ENCODE measurements around the gene SPECC1L.

Gene SPECC1L

DNA sequence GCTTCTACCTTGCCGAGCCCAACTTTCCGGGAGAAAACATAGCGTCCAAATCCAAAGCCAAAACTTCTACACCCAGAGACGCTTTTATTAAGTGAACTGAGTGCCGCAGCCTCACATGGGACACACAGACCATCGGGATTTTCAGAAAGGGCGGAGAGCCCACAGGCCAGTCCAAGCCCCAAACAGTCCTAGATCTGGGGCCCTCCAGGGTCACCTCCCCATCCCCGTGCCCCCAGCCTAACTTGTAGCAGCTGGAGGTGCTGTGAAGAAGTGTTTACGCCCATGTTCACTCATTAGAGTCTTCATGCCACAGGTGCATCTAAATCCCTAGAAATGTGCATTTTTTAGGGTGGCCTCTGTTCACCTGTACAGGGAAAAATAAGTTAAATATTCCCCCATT, 142.6 kb downstream of the SPECC1L start:
- H3K4me3 ChIP-seq (ENCODE audit: low read depth in 1 of 2, low read length in 2 of 2) = no peak overlapping the region
- H3K9me3 ChIP-seq (ENCODE audit: control insufficient read depth in 1 of 2, low read length in 2 of 2) = no peaks in the 10 kb centered on the region
- H3K4me1 ChIP-seq (ENCODE audit: control insufficient read depth in 1 of 2, insufficient read depth in 2 of 2, low read length in 2 of 2) = no peaks in the 10 kb centered on the region
- peaks cover 13 to 48% of the 10 kb centered on the region in 2 donors for H3K36me3 ChIP-seq (ENCODE audit: control insufficient read depth in 1 of 2, insufficient read depth in 2 of 2, low read length in 2 of 2)
- H3K27me3 ChIP-seq (ENCODE audit: low read depth, low read length) = no peaks in the 10 kb centered on the region
- no peak overlapping the region for H3K27ac ChIP-seq (ENCODE audit: low read length)

DNA sequence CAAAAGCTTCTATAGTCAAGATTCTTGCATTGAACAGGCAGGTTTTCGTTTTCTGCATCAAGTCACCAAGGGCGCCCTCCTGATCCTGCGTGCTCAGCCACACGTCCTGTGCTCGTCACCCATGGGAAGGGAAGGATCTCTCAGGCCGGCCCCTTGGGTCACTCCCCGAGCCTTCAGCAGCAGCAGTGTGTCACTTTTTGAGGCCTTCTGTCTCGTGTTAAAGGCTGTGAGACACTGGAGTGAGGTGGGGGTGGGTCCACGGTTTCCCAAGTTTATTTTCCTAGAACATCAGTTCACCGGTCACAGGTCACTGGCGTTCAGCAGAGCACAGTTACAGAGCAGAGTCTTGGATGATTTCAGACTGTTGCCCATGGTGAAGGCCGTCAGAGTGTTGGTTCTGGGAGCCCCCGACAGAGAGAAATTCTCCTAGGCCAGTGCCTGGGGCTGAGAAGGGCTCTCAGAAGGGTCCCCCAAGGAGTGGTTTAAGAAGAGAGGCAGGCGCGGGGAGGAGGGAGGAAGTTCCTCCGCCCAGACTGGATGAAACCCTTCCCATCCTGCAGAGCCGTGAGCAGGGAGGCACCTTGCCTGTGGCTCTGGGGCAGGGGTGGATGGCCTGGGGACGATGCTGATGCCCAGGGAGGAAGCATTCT, 143.2 kb downstream of the SPECC1L start:
- H3K36me3 ChIP-seq (ENCODE audit: control insufficient read depth in 1 of 2, insufficient read depth in 2 of 2, low read length in 2 of 2) = peaks cover 13 to 49% of the 10 kb centered on the region in 2 donors
- no peaks in the 10 kb centered on the region for H3K9me3 ChIP-seq (ENCODE audit: control insufficient read depth in 1 of 2, low read length in 2 of 2)
- no peaks in the 10 kb centered on the region for H3K4me1 ChIP-seq (ENCODE audit: control insufficient read depth in 1 of 2, insufficient read depth in 2 of 2, low read length in 2 of 2)
- H3K4me3 ChIP-seq (ENCODE audit: low read depth in 1 of 2, low read length in 2 of 2) = no peak overlapping the region
- no peak overlapping the region for H3K27ac ChIP-seq (ENCODE audit: low read length)
- H3K27me3 ChIP-seq (ENCODE audit: low read depth, low read length) = no peaks in the 10 kb centered on the region

DNA sequence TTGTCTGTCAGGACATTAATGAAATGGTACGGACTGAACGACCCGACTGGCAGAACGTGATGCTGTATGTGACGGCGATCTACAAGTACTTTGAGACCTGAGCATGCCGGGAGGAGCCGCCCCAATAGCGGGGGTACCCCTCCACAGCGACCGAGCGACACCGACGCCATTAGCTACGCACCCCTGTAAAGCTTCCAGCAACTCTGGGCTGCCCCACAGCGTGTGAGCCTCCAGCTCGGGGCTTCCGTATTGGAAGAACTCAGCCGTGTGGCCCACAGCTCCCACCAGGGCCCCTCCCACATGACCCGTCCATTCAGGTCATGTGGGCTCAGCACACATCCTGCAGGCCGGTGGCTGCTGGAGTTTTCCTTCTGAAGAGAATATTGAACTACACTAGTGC, 143.9 kb downstream of the SPECC1L start:
- Histone ChIP-seq H3K4me3 (ENCODE audit: low read depth in 1 of 2, low read length in 2 of 2) (no peak overlapping the region), H3K27ac (ENCODE audit: low read length) (no peak overlapping the region), H3K36me3 (ENCODE audit: control insufficient read depth in 1 of 2, insufficient read depth in 2 of 2, low read length in 2 of 2) (peaks cover 13 to 49% of the 10 kb centered on the region in 2 donors), H3K4me1 (ENCODE audit: control insufficient read depth in 1 of 2, insufficient read depth in 2 of 2, low read length in 2 of 2) (no peaks in the 10 kb centered on the region), H3K9me3 (ENCODE audit: control insufficient read depth in 1 of 2, low read length in 2 of 2) (no peaks in the 10 kb centered on the region), H3K27me3 (ENCODE audit: low read depth, low read length) (no peaks in the 10 kb centered on the region)

DNA sequence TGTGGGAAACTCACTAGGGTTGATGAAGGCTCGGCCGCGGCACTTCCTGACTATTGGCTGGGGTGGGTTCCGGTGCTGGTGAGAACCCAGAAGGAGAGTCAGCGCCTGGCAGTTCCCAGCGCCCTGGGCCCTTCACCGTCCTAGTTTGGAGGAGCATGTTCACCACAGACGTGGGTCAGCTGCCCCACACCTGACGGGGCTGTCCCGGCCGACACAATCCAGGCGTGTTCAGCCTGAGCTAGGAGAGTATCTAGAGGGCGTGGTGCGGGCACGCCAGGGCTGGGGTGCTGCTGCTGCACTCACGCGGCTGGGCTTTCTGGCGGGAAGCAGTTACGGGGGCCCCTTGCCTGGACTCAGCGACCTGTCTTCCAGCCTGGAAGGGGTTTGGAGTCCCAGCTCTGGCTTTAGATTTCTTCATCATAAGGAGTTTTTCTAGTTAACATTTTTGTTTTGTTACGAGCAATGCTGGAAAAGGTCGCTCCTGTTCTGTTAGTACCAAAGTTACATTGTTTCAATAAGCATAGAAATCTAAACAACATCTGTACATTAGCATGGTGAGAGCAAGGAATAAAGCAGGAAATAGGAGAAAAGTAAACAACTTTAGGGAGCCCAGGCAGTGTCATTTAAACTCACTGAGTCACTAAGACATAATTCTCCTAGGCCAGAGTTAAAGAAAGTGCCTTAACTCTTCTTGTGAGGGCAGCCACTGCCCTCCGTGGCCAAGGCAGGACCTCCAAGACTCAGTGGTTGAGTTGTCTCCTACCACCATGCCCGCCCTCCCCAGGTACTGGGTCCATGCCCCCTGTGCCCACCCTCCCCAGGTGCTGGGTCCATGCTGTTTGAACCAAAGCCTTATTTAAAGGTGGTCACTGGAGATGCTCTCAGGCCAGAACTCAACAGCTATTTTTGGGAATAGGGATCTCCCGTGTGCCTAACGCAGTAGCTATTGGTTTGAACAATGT, 144.6 kb downstream of the SPECC1L start:
- no peaks in the 10 kb centered on the region for H3K27me3 ChIP-seq (ENCODE audit: low read depth, low read length)
- no peak overlapping the region for H3K27ac ChIP-seq (ENCODE audit: low read length)
- no peaks in the 10 kb centered on the region for H3K9me3 ChIP-seq (ENCODE audit: control insufficient read depth in 1 of 2, low read length in 2 of 2)
- peaks cover 13 to 49% of the 10 kb centered on the region in 2 donors for H3K36me3 ChIP-seq (ENCODE audit: control insufficient read depth in 1 of 2, insufficient read depth in 2 of 2, low read length in 2 of 2)
- H3K4me3 ChIP-seq (ENCODE audit: low read depth in 1 of 2, low read length in 2 of 2) = no peak overlapping the region
- no peaks in the 10 kb centered on the region for H3K4me1 ChIP-seq (ENCODE audit: control insufficient read depth in 1 of 2, insufficient read depth in 2 of 2, low read length in 2 of 2)

DNA sequence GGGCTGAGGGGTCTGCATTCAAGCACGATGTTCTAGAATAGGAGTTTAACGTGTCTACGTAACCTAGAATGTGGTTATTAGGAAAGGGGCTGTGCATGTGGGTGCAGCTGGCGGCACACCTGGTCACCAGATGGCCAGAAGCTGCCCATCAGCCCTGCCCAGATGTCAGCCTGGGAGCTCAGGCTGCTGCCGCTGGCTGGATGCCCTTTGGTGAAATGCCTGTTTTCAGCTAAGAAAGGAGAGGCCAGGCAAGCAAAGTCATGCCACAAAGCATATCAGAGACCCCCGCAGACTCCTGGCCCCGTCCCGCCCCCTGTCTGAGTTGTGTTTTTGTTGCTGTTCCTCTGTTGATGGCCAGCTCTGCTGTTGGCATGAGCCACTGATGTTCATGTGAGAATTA, 145.5 kb downstream of the SPECC1L start:
- no peak overlapping the region for H3K4me3 ChIP-seq (ENCODE audit: low read depth in 1 of 2, low read length in 2 of 2)
- no peaks in the 10 kb centered on the region for H3K27me3 ChIP-seq (ENCODE audit: low read depth, low read length)
- no peak overlapping the region for H3K27ac ChIP-seq (ENCODE audit: low read length)
- H3K36me3 ChIP-seq (ENCODE audit: control insufficient read depth in 1 of 2, insufficient read depth in 2 of 2, low read length in 2 of 2) = peaks cover 13 to 49% of the 10 kb centered on the region in 2 donors
- H3K4me1 ChIP-seq (ENCODE audit: control insufficient read depth in 1 of 2, insufficient read depth in 2 of 2, low read length in 2 of 2) = no peaks in the 10 kb centered on the region
- H3K9me3 ChIP-seq (ENCODE audit: control insufficient read depth in 1 of 2, low read length in 2 of 2) = no peaks in the 10 kb centered on the region

DNA sequence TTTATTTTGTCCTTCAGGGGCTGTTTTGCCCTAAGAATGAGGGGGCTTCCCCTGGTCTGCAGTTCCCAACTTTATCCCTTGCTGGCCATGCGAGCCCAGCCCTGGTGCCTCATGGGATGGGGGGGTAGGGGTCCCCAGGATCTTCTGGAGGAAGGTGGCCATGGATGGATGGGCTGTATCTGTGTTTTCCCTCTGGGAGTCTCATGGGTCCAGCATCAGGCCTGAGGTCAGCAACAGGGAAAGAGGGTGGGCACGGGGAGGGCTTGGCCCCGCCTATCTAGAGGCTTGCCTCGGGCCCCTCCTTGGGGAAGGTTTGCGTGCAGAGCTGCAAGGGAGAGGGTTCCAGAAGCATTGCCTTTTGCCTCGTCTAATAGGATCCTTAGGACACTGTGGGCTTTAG, 146.0 kb downstream of the SPECC1L start:
- Histone ChIP-seq H3K36me3 (ENCODE audit: control insufficient read depth in 1 of 2, insufficient read depth in 2 of 2, low read length in 2 of 2) (peaks cover 10 to 47% of the 10 kb centered on the region in 2 donors), H3K4me3 (ENCODE audit: low read depth in 1 of 2, low read length in 2 of 2) (no peak overlapping the region), H3K27ac (ENCODE audit: low read length) (no peak overlapping the region), H3K4me1 (ENCODE audit: control insufficient read depth in 1 of 2, insufficient read depth in 2 of 2, low read length in 2 of 2) (no peaks in the 10 kb centered on the region), H3K27me3 (ENCODE audit: low read depth, low read length) (no peaks in the 10 kb centered on the region), H3K9me3 (ENCODE audit: control insufficient read depth in 1 of 2, low read length in 2 of 2) (no peaks in the 10 kb centered on the region)

DNA sequence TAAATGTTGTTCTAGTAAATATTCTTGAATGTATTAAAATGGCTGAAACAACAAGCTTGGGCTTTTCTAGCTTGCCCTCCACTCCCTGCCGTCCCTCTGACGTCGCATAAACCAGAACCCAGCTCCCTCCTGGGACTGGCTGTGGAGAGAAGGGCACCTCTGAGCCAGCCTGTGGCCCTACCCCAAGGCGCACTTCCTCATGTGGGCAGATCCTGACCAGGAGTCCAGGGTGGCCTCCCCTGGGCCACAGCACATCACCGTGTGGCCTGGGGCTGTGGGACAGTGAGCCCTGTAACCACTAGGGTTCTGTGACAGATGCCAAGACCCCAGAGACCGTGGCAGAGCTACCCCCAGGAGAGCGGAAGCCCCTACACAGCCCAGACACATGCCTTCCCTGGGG, 146.6 kb downstream of the SPECC1L start:
- Histone ChIP-seq H3K27me3 (ENCODE audit: low read depth, low read length) (no peaks in the 10 kb centered on the region), H3K9me3 (ENCODE audit: control insufficient read depth in 1 of 2, low read length in 2 of 2) (no peaks in the 10 kb centered on the region), H3K4me3 (ENCODE audit: low read depth in 1 of 2, low read length in 2 of 2) (no peak overlapping the region), H3K4me1 (ENCODE audit: control insufficient read depth in 1 of 2, insufficient read depth in 2 of 2, low read length in 2 of 2) (no peaks in the 10 kb centered on the region), H3K36me3 (ENCODE audit: control insufficient read depth in 1 of 2, insufficient read depth in 2 of 2, low read length in 2 of 2) (peaks cover 6 to 43% of the 10 kb centered on the region in 2 donors), H3K27ac (ENCODE audit: low read length) (no peak overlapping the region)

DNA sequence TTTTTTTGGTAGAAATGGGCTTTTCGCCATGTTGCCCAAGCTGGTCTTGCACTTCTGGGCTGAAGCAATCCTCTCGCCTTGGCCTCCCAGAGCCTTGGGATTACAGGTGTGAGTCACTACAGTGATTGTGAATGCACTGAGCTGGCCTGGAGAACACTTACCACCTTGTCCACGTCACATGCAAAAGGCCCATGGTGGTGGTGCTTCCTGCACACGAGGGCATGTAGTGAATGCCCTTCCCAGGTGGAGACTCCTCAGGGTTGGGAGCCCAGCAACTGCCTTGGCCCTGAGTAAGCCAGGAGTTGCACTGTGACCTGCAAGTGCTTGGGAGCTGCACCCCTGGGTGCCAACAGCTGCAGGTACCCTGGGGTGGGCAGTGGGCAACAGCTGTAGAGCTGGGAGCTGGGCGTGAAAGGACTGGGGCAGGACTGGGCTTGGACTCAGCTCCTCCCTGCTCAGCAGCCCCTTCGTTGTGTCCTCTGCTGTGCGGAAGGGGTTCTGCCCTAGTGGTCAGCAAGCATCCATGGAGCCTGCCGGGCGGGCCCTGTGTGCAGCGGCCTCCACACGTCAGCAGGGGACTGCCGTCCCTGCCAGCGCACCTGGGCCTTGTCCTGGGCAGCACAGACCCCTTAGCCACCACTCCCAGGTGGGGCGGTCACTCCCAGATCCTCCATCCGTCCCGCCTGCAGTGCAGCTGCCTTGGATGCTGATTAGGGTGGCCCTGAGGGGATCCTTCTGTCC, 147.4 kb downstream of the SPECC1L start:
- Histone ChIP-seq H3K27ac (ENCODE audit: low read length) (no peak overlapping the region), H3K9me3 (ENCODE audit: control insufficient read depth in 1 of 2, low read length in 2 of 2) (no peaks in the 10 kb centered on the region), H3K27me3 (ENCODE audit: low read depth, low read length) (no peaks in the 10 kb centered on the region), H3K36me3 (ENCODE audit: control insufficient read depth in 1 of 2, insufficient read depth in 2 of 2, low read length in 2 of 2) (peaks cover 6 to 35% of the 10 kb centered on the region in 2 donors), H3K4me3 (ENCODE audit: low read depth in 1 of 2, low read length in 2 of 2) (no peak overlapping the region), H3K4me1 (ENCODE audit: control insufficient read depth in 1 of 2, insufficient read depth in 2 of 2, low read length in 2 of 2) (no peaks in the 10 kb centered on the region)

DNA sequence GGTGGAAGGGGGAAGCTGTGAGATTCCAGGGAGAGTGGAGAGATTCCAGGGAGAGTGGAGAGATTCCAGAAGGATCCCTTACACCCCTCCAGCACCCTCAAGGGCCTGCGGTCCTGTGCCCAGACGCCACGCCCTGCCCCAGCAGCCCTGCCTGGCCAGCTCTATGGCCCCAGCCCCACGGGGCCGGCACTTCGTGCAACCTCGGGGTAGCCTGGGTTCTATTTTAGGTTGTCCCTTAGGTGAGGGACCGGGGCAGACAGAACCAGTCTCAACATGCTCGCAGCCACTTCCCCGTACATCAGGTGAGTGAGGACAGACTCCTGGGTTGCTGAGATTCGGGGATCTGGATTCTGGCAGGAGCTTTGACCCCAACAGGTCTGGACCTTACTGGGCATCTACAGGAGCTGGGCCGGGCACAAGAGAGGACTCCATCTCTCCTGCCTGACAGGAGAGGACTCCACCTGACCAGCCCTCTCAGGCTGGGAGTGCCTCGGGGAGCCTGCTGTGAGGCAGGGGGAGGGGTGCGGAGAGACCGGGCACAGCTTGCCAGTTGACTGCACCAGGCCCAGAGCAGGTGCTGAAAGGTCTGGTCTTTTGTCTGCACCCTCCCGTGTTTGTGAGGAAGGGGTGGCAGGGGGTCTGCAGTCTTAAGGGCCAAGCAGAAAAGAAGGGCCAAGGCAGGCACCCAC, 148.3 kb downstream of the SPECC1L start:
- H3K27me3 ChIP-seq (ENCODE audit: low read depth, low read length) = no peaks in the 10 kb centered on the region
- H3K4me3 ChIP-seq (ENCODE audit: low read depth in 1 of 2, low read length in 2 of 2) = no peak overlapping the region
- no peak overlapping the region for H3K27ac ChIP-seq (ENCODE audit: low read length)
- H3K4me1 ChIP-seq (ENCODE audit: control insufficient read depth in 1 of 2, insufficient read depth in 2 of 2, low read length in 2 of 2) = peaks cover 0 to under 1% of the 10 kb centered on the region in 2 donors
- H3K36me3 ChIP-seq (ENCODE audit: control insufficient read depth in 1 of 2, insufficient read depth in 2 of 2, low read length in 2 of 2) = peaks cover 6 to 27% of the 10 kb centered on the region in 2 donors
- no peaks in the 10 kb centered on the region for H3K9me3 ChIP-seq (ENCODE audit: control insufficient read depth in 1 of 2, low read length in 2 of 2)

DNA sequence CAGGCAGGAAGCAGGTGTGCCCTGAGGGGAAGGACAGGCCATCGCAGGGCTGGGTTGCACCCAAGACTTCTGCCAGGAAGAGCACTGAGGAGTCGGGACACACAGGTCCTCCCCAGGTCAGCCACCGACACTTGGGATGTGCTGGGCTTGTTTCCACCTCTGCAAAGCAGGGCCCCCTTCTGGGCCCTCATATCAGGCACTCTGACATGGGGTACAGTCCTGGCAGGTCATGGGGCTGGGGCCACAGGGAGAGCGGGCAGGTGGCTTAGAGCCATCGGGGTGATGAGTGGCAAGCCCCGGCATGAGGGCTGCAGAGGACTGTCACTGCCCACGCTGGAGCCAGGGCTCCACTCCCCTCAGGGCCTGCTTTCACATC, 148.8 kb downstream of the SPECC1L start:
- Histone ChIP-seq H3K27ac (ENCODE audit: low read length) (no peak overlapping the region), H3K36me3 (ENCODE audit: control insufficient read depth in 1 of 2, insufficient read depth in 2 of 2, low read length in 2 of 2) (peaks cover 6 to 22% of the 10 kb centered on the region in 2 donors), H3K9me3 (ENCODE audit: control insufficient read depth in 1 of 2, low read length in 2 of 2) (no peaks in the 10 kb centered on the region), H3K27me3 (ENCODE audit: low read depth, low read length) (no peaks in the 10 kb centered on the region), H3K4me3 (ENCODE audit: low read depth in 1 of 2, low read length in 2 of 2) (no peak overlapping the region), H3K4me1 (ENCODE audit: control insufficient read depth in 1 of 2, insufficient read depth in 2 of 2, low read length in 2 of 2) (peaks cover 0 to 6% of the 10 kb centered on the region in 2 donors)

Data from muscle layer of duodenum (tissue), 2 donors.